H1 (cell line): ENCODE data around the gene PKIB. TPM values are rescaled to one million over a fixed set of nuclear protein-coding genes. Genes with fewer than 3 reads are reported as not detected.

ENCODE experiments used
- CTCF ChIA-PET: fragments of 300-600 bp; sonication (Branson Sonifier 250); formaldehyde crosslinking; loops from one replicate; lab custom pipeline; 2021; ENCODE audit not compliant: partially characterized antibody; lab: Charles Lee
- POLR2A ChIA-PET: fragments of 300-600 bp; sonication (Branson Sonifier 250); formaldehyde crosslinking; loops from one replicate; lab custom pipeline; 2021; ENCODE audit warnings: inconsistent platforms; ENCODE audit not compliant: partially characterized antibody; lab: Charles Lee
- DNase-seq, 2 experiments: peaks; one replicate each; pipeline versions ENCODE4 v3.0.0 to v3.0.0-alpha.2; 2010 to 2022; ENCODE audit warnings: low spot score in 2 of 2, low read depth in 1 of 2, mixed read lengths in 1 of 2
- FAIRE-seq: peaks from 2 replicates; lab custom pipeline; 2011; peaks lifted over from hg19 to GRCh38; lab: Jason Lieb, UNC
- H2AFZ ChIP-seq: 2 replicates; pipeline ENCODE4 v1.8.1; 2012; ENCODE audit warnings: low read length, inconsistent platforms
- H2AK5ac ChIP-seq: 2 replicates; pipeline ENCODE4 v1.6.1; 2013; ENCODE audit warnings: low read depth, low read length
- H2BK120ac ChIP-seq: replicated peaks from 2 replicates; pipeline ENCODE3; 2013; ENCODE audit warnings: low read depth, low read length, inconsistent platforms
- H2BK12ac ChIP-seq: 2 replicates; pipeline ENCODE4 v1.6.1; 2013; ENCODE audit warnings: low read depth, low read length
- H2BK15ac ChIP-seq: 2 replicates; pipeline ENCODE4 v1.6.1; 2013; ENCODE audit warnings: low read length
- H2BK20ac ChIP-seq: 2 replicates; pipeline ENCODE4 v1.6.1; 2013; ENCODE audit warnings: low read length
- H2BK5ac ChIP-seq: 2 replicates; pipeline ENCODE4 v1.6.1; 2013; ENCODE audit warnings: low read depth, low read length
- H3K14ac ChIP-seq: 2 replicates; pipeline ENCODE4 v1.6.1; 2013; ENCODE audit warnings: inconsistent platforms; ENCODE audit not compliant: insufficient read length
- H3K18ac ChIP-seq: 2 replicates; pipeline ENCODE4 v1.6.1; 2013; ENCODE audit warnings: low read length; ENCODE audit errors: extremely low read depth
- H3K23ac ChIP-seq: 2 replicates; pipeline ENCODE4 v1.6.1; 2013; ENCODE audit warnings: inconsistent platforms; ENCODE audit not compliant: insufficient read length
- H3K23me2 ChIP-seq: 2 replicates; pipeline ENCODE4 v1.6.1; 2013; ENCODE audit warnings: low read depth, low read length
- H3K27ac ChIP-seq: 2 replicates; pipeline ENCODE4 v1.6.1; 2011; ENCODE audit warnings: low read depth, low read length, inconsistent platforms
- H3K27me3 ChIP-seq, 4 experiments: replicated peaks in 1 of 4; 1 replicate in 1 of 4; 2 replicates in 3 of 4; pipeline versions ENCODE4 v1.6.1 to v1.8.1; 2011 to 2013; ENCODE audit warnings: low read length in 3 of 4, mild to moderate bottlenecking in 3 of 4, inconsistent platforms in 2 of 4, mixed read lengths in 2 of 4, moderate library complexity in 1 of 4; ENCODE audit not compliant: control insufficient read depth in 3 of 4, insufficient read depth in 3 of 4; ENCODE audit errors: extremely low read depth in 1 of 4
- H3K36me3 ChIP-seq, 4 experiments: 2 replicates each; pipeline versions ENCODE4 v1.6.1 to v1.8.1; 2011 to 2013; ENCODE audit warnings: mild to moderate bottlenecking in 4 of 4, low read length in 3 of 4, moderate library complexity in 2 of 4, control low read depth in 1 of 4, inconsistent platforms in 1 of 4; ENCODE audit not compliant: insufficient read depth in 4 of 4, control insufficient read depth in 2 of 4
- H3K4ac ChIP-seq: replicated peaks from 2 replicates; pipeline ENCODE3; 2013; ENCODE audit warnings: low read length, low read depth, mixed read lengths, inconsistent platforms; ENCODE audit not compliant: insufficient read length
- H3K4me1 ChIP-seq, 4 experiments: replicated peaks in 1 of 4; 1 replicate in 1 of 4; 2 replicates in 3 of 4; pipeline versions ENCODE4 v1.6.1 to v1.8.1; 2011 to 2013; ENCODE audit warnings: low read length in 3 of 4, inconsistent platforms in 2 of 4, mixed read lengths in 1 of 4; ENCODE audit not compliant: insufficient read depth in 4 of 4, control insufficient read depth in 3 of 4
- H3K4me2 ChIP-seq, 2 experiments: 2 replicates each; pipeline versions ENCODE4 v1.6.1 to v1.8.1; 2011 to 2013; ENCODE audit warnings: low read depth in 2 of 2, low read length in 2 of 2, control low read depth in 1 of 2, inconsistent platforms in 1 of 2, mild to moderate bottlenecking in 1 of 2; ENCODE audit not compliant: insufficient read depth in 1 of 2
- H3K4me3 ChIP-seq, 4 experiments: fragments of 200-600, 300-600 bp in 1 of 4; sonication (generic), shearing (Covaris generic), sonication (Bioruptor Twin) in 1 of 4; 2 replicates each; pipeline versions ENCODE4 v1.5.1 to v1.8.1; 2011 to 2016; ENCODE audit warnings: low read length in 4 of 4, low read depth in 3 of 4, control low read depth in 2 of 4, inconsistent platforms in 2 of 4, mild to moderate bottlenecking in 2 of 4, mixed read lengths in 1 of 4, moderate library complexity in 1 of 4; ENCODE audit not compliant: insufficient read depth in 2 of 4; ENCODE audit errors: extremely low read depth in 1 of 4
- H3K56ac ChIP-seq: replicated peaks from 2 replicates; pipeline ENCODE3; 2013; ENCODE audit warnings: low read depth, mild to moderate bottlenecking, mixed read lengths, low read length, inconsistent platforms; ENCODE audit not compliant: insufficient read length
- H3K79me1 ChIP-seq: 2 replicates; pipeline ENCODE4 v1.6.1; 2013; ENCODE audit warnings: low read depth, low read length, control low read depth
- H3K79me2 ChIP-seq, 2 experiments: 2 replicates each; pipeline versions ENCODE4 v1.6.1 to v1.8.1; 2012 to 2013; ENCODE audit warnings: low read length in 2 of 2, mild to moderate bottlenecking in 2 of 2, inconsistent platforms in 1 of 2; ENCODE audit not compliant: insufficient read depth in 2 of 2, control insufficient read depth in 1 of 2
- H3K9ac ChIP-seq, 4 experiments: replicated peaks in 1 of 4; 1 replicate in 1 of 4; 2 replicates in 3 of 4; pipeline versions ENCODE4 v1.6.1 to v1.8.1; 2011 to 2013; ENCODE audit warnings: low read depth in 3 of 4, low read length in 3 of 4, control low read depth in 2 of 4, mild to moderate bottlenecking in 2 of 4, moderate library complexity in 2 of 4, inconsistent platforms in 1 of 4; ENCODE audit errors: extremely low read depth in 1 of 4
- H3K9me3 ChIP-seq, 2 experiments: 2 replicates each; pipeline versions ENCODE4 v1.6.1 to v1.8.1; 2012 to 2013; ENCODE audit warnings: mild to moderate bottlenecking in 2 of 2, moderate library complexity in 2 of 2, control low read depth in 1 of 2, inconsistent platforms in 1 of 2, low read depth in 1 of 2, low read length in 1 of 2, mixed read lengths in 1 of 2; ENCODE audit not compliant: insufficient read depth in 2 of 2
- H4K20me1 ChIP-seq, 2 experiments: replicated peaks in 1 of 2; 2 replicates each; pipeline versions ENCODE3 to v1.8.1; 2011 to 2013; ENCODE audit warnings: inconsistent platforms in 2 of 2, low read length in 2 of 2, mild to moderate bottlenecking in 1 of 2; ENCODE audit not compliant: insufficient read depth in 2 of 2, control insufficient read depth in 1 of 2
- H4K5ac ChIP-seq: 2 replicates; pipeline ENCODE4 v1.6.1; 2013; ENCODE audit warnings: low read length, low read depth, mixed read lengths, inconsistent platforms; ENCODE audit not compliant: insufficient read length
- H4K8ac ChIP-seq: 2 replicates; pipeline ENCODE4 v1.8.0; 2013; ENCODE audit warnings: mild to moderate bottlenecking, moderate library complexity, low read length, inconsistent platforms; ENCODE audit not compliant: insufficient read depth; ENCODE audit errors: extremely low read depth
- H4K91ac ChIP-seq: replicated peaks from 2 replicates; pipeline ENCODE3; 2013; ENCODE audit warnings: low read length, mixed read lengths, inconsistent platforms; ENCODE audit not compliant: insufficient read length
- ASH2L ChIP-seq: fragments of 200-600, 300-600 bp; sonication (generic); IDR thresholded peaks from one replicate; pipeline ENCODE4 v1.7.1; 2017; ENCODE audit warnings: low read length
- ATF2 ChIP-seq: IDR thresholded peaks from 2 replicates; pipeline ENCODE4 v1.6.1; 2012; ENCODE audit warnings: low read length, inconsistent platforms
- CEBPB ChIP-seq: IDR thresholded peaks from 2 replicates; pipeline ENCODE4 v1.6.1; 2012; ENCODE audit warnings: low read depth, low read length
- EZH2 ChIP-seq: fragments of 200-600 bp; sonication (generic); IDR thresholded peaks from 2 replicates; pipeline ENCODE4 v1.7.1; 2012; ENCODE audit warnings: low read depth, mild to moderate bottlenecking, moderate library complexity, low read length, inconsistent platforms; ENCODE audit not compliant: severe bottlenecking
- HDAC6 ChIP-seq: IDR thresholded peaks from one replicate; pipeline ENCODE4 v1.7.1; 2012; ENCODE audit warnings: low read depth, mild to moderate bottlenecking, inconsistent platforms, low read length, moderate library complexity
- POLR2A ChIP-seq, 2 experiments: IDR thresholded peaks; 1 replicate in 1 of 2; 2 replicates in 1 of 2; pipeline ENCODE4 v1.6.1; 2011; ENCODE audit warnings: low read depth in 2 of 2, low read length in 2 of 2, mild to moderate bottlenecking in 2 of 2; ENCODE audit errors: control extremely low read depth in 1 of 2
- POLR2AphosphoS5 ChIP-seq: IDR thresholded peaks from 2 replicates; pipeline ENCODE4 v1.6.1; 2011; ENCODE audit warnings: low read depth, low read length
- RAD21 ChIP-seq, 2 experiments: IDR thresholded peaks in 1 of 2; conservative IDR thresholded peaks in 1 of 2; 2 replicates each; pipeline ENCODE4 v1.6.1; 2011; ENCODE audit warnings: low read depth in 2 of 2, low read length in 2 of 2, improper control_type of control experiment in 1 of 2, inconsistent platforms in 1 of 2, mild to moderate bottlenecking in 1 of 2, moderate library complexity in 1 of 2
- RFX5 ChIP-seq: IDR thresholded peaks from 2 replicates; pipeline ENCODE4 v1.6.1; 2011; ENCODE audit warnings: low read depth, low read length, improper control_type of control experiment, borderline replicate concordance
- SIN3A ChIP-seq, 2 experiments: IDR thresholded peaks in 1 of 2; conservative IDR thresholded peaks in 1 of 2; 2 replicates each; pipeline ENCODE4 v1.6.1; 2011 to 2012; ENCODE audit warnings: low read length in 2 of 2, improper control_type of control experiment in 1 of 2, low read depth in 1 of 2, mild to moderate bottlenecking in 1 of 2
- TAF1 ChIP-seq: IDR thresholded peaks from 2 replicates; pipeline ENCODE4 v1.6.1; 2011; ENCODE audit warnings: mild to moderate bottlenecking, low read depth, low read length
- TBP ChIP-seq: IDR thresholded peaks from 2 replicates; pipeline ENCODE4 v1.6.1; 2011; ENCODE audit warnings: low read depth, low read length, improper control_type of control experiment
- WGBS, 2 experiments: shearing (Covaris generic) in 1 of 2; methylation state at CpG; one replicate each; pipeline versions ENCODE4 v1.1.6 to v1.1.7; 2013 to 2015; ENCODE audit warnings: low lambda C conversion rate in 2 of 2, mixed read lengths in 2 of 2, inconsistent platforms in 1 of 2, low coverage in 1 of 2, missing lambda C conversion rate in 1 of 2; ENCODE audit not compliant: insufficient replicate concordance in 2 of 2, insufficient coverage in 1 of 2, insufficient read length in 1 of 2; ENCODE audit errors: extremely low coverage in 1 of 2, missing lambda C conversion rate in 1 of 2; 5-methylcytosine and 5-hydroxymethylcytosine counted together
- polyA plus RNA-seq, 7 experiments: library from polyadenylated mRNA; depleted of rRNA in 3 of 7; stranded (reverse) in 5 of 7; unstranded in 2 of 7; fragments of >200 nt in 5 of 7; fragments of 200-250 nt in 2 of 7; gene quantifications; 1 replicate in 5 of 7; 2 replicates in 1 of 7; 4 replicates in 1 of 7; pipeline versions ENCODE4 v1.2.1 to v1.2.3, GENCODE V29; 2011 to 2013; ENCODE audit warnings: missing spikeins in 2 of 7, mixed read lengths in 2 of 7
- total RNA-seq: library from RNA; stranded (reverse); fragmentation: NEBNext Ultra II Directional; extraction: Animal tissue kit (Norgen Biotek cat#: 25700); gene quantifications from 2 replicates; pipeline ENCODE4 v1.2.1, GENCODE V29; 2021

PKIB gene
- total and polyA plus RNA-seq, 2 of the 8 experiments (the other 6 are each of a cell fraction or from before 2014, with no cell fraction given) = 13.5 to 73.3 TPM

- H3K4ac ChIP-seq = no peak overlapping the region
- H2BK120ac ChIP-seq = no peak overlapping the region
- no peaks in the 10 kb centered on the region for H3K23me2 ChIP-seq
- H3K23ac ChIP-seq = no peak overlapping the region
- no peaks in the 10 kb centered on the region for H3K36me3 ChIP-seq
- 74% methylated on average over 4 of the region's 4 CpGs; no CpG with 5 or more reads in 1 of the 2 experiments for WGBS, 2 experiments
- H3K18ac ChIP-seq = no peak overlapping the region
- no peaks in the 10 kb centered on the region for H3K79me1 ChIP-seq
- no peak overlapping the region for H3K4me2 ChIP-seq
- no peak overlapping the region for H3K56ac ChIP-seq
- H3K4me1 ChIP-seq = peaks cover 0 to 3% (median 0%) of the 10 kb centered on the region in 4 experiments; a peak in 1 of 7 replicates
- H3K14ac ChIP-seq = no peak overlapping the region
- no peak overlapping the region for H4K5ac ChIP-seq
- H3K27me3 ChIP-seq = peaks cover 0 to 2% (median 0%) of the 10 kb centered on the region in 4 experiments; a peak in 1 of 7 replicates
- no peak overlapping the region for H4K91ac ChIP-seq
- no peak overlapping the region for H2BK15ac ChIP-seq
- no peaks in the 10 kb centered on the region for H3K79me2 ChIP-seq
- no peak overlapping the region for H4K8ac ChIP-seq
- no peak overlapping the region; the same call in 1 of the 2 replicates for H2AFZ ChIP-seq
- POLR2A ChIA-PET = no interaction called here
- no peak overlapping the region for H3K4me3 ChIP-seq
- DNase-seq (no peak), FAIRE-seq (no peak)
- CTCF ChIA-PET = no interaction called here
- no peaks in the 10 kb centered on the region for H3K9me3 ChIP-seq
- no peak overlapping the region for H2BK5ac ChIP-seq
- H2BK20ac ChIP-seq = no peak overlapping the region
- H3K9ac ChIP-seq = no peak overlapping the region
- no peak overlapping the region for H3K27ac ChIP-seq
- no peaks in the 10 kb centered on the region for H4K20me1 ChIP-seq
- no peak overlapping the region for H2AK5ac ChIP-seq
- no peak overlapping the region for H2BK12ac ChIP-seq
- no peak for TF ChIP-seq EZH2
- TF ChIP-seq POLR2AphosphoS5 = no peak
- TF ChIP-seq RFX5 = no peak
- no peak for TF ChIP-seq TAF1
- no peak for TF ChIP-seq RAD21 (IDR thresholded peaks at IDR 0.05 in 1 of 2, conservative IDR thresholded peaks at IDR 0.05 in 1 of 2; ENCODE audit: low read depth in 2 of 2, low read length in 2 of 2)
- no peak for TF ChIP-seq HDAC6
- no peak for TF ChIP-seq ATF2
- no peak for TF ChIP-seq CEBPB
- no peak for TF ChIP-seq ASH2L
- TF ChIP-seq TBP = no peak
- TF ChIP-seq SIN3A (conservative IDR thresholded peaks at IDR 0.05 in 1 of 2, IDR thresholded peaks at IDR 0.05 in 1 of 2; ENCODE audit: low read depth in 1 of 2, low read length in 2 of 2) = no peak
- TF ChIP-seq POLR2A (IDR thresholded peaks at IDR 0.05; ENCODE audit: control extremely low read depth in 1 of 2, low read depth in 2 of 2, low read length in 2 of 2) = no peak
These were observed 99.8 kb downstream of the PKIB start for GRCh38 chr6:122709922-122710512.
